Measurements from ENCODE around the gene PRDX2. TPM values are rescaled to one million over a fixed set of nuclear protein-coding genes. Genes with fewer than 3 reads are reported as not detected.
A peak's percentile ranks its signal among the peaks of the same experiment; 100 is the strongest.

Gene PRDX2
- total RNA-seq, 6 experiments from 2014 or later, result 214 to 269 (median 229) TPM

DNA sequence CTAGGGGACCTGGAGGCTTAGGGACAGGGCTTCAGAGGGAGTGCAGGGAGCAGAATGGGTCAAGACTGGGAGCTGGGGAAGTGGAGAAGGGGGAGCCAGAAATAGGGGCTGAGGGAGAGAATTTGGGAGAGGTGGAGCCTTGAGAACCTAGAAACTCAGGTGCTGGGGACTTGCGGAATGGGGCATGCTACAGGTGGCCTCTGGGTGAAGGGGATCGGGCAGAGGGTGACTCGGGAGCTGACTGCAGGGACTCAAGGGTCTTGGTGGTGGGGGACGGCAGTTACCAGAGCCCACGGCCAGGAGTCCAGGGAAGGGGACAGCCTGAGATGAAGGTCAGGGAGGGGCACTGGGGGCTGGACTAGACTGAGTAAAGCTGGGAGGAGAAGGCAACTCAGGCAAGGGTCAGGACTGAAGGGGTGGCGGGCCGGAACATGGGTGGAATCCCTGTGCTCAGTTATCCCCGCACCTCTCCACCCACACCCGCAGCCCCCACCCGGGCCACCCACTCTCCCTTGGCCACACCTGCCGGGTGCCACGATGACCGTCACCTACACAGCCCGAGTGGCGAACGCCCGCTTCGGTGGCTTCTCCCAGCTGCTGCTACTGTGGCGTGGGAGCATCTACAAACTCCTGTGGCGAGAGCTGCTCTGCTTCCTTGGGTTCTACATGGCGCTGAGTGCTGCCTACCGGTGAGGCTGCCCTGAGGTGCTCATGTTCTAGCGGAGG lies 49.4 kb downstream of the PRDX2 start:
- TF ChIP-seq, protein P1, sequence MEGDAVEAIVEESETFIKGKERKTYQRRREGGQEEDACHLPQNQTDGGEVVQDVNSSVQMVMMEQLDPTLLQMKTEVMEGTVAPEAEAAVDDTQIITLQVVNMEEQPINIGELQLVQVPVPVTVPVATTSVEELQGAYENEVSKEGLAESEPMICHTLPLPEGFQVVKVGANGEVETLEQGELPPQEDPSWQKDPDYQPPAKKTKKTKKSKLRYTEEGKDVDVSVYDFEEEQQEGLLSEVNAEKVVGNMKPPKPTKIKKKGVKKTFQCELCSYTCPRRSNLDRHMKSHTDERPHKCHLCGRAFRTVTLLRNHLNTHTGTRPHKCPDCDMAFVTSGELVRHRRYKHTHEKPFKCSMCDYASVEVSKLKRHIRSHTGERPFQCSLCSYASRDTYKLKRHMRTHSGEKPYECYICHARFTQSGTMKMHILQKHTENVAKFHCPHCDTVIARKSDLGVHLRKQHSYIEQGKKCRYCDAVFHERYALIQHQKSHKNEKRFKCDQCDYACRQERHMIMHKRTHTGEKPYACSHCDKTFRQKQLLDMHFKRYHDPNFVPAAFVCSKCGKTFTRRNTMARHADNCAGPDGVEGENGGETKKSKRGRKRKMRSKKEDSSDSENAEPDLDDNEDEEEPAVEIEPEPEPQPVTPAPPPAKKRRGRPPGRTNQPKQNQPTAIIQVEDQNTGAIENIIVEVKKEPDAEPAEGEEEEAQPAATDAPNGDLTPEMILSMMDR (IDR thresholded peaks at IDR 0.05), result no peak
- H3K4me3 Mint-ChIP-seq, result no peak overlapping the region
- H3K9me3 Mint-ChIP-seq, result no peaks in the 10 kb centered on the region
- DNase-seq, result no peak
- H3K4me1 Mint-ChIP-seq (ENCODE audit: low read depth), result 0 out of 2 replicates have a peak, but pooled peaks cover under 1% of the 10 kb centered on the region
- peaks cover 13% of the 10 kb centered on the region for H3K27me3 Mint-ChIP-seq (ENCODE audit: insufficient read depth)
- no peak overlapping the region for H3K27ac Mint-ChIP-seq
- peaks cover 12% of the 10 kb centered on the region for H3K36me3 Mint-ChIP-seq (ENCODE audit: low read depth)

DNA sequence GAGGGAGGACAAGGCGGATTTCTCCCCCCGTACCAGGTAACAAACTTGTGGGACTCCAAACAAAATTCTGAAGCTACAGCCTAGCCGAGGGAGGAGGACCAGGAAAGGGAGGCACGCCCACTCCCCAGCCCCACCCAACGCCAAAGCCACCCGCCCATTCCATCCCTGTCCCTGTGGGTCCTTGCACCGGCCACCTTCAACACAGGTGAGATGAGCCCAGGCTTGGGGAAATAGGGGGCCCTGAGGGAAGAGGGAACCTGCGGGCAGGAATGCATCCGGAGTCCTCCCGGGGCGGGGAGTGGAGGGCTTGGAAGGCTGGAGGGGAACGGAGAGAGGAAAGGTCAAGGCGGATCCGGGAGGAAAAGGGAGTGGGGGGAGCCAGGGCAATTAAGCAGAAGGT lies 50.0 kb downstream of the PRDX2 start, which contains the start of gene BEST2:
TSS of gene BEST2 (plus strand) at position 157 of the 400 bp plus-strand sequence. CDS start 802 bp downstream, outside the sequence.
- TF ChIP-seq, protein P1 (IDR thresholded peaks at IDR 0.05), result no peak
- DNase-seq, result no peak

DNA sequence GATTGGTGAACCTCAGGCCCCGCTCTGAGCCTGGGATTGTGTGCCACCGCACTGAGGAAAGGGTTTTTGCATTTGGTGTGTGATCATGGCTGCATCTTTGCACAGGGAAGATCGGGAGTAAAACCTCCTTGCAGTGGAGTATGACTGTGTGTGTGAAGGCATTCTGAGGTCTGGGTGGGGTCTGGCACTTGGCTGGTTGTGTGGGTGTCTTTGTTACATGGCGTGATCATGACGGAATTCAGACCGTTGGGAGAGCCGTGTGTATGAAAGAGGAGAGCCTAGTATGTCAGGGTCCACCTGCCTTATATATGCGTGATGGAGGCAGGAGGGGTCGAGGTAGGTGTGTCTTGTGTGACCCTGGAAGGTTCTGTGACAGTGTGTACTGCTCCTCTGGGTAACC lies 50.7 kb downstream of the PRDX2 start:
- DNase-seq, result no peak
- Mint-ChIP-seq H3K27me3 (ENCODE audit: insufficient read depth) (peaks cover 11% of the 10 kb centered on the region), H3K9me3 (no peaks in the 10 kb centered on the region), H3K4me3 (no peak overlapping the region), H3K27ac (no peak overlapping the region), H3K4me1 (ENCODE audit: low read depth) (no peaks in the 10 kb centered on the region), H3K36me3 (ENCODE audit: low read depth) (peaks cover 12% of the 10 kb centered on the region)
- TF ChIP-seq, protein P1 (IDR thresholded peaks at IDR 0.05), result no peak

More for the DNA sequence above, 50.0 kb downstream of the PRDX2 start, which contains the start of gene BEST2:
- H3K27ac Mint-ChIP-seq, result no peak within 1 kb of the TSS
- H3K36me3 Mint-ChIP-seq (ENCODE audit: low read depth), result peaks cover 12% of the 10 kb centered on the region
- H3K9me3 Mint-ChIP-seq, result no peaks in the 10 kb centered on the region
- H3K4me3 Mint-ChIP-seq, result no peak within 1 kb of the TSS
- no peaks in the 10 kb centered on the region for H3K4me1 Mint-ChIP-seq (ENCODE audit: low read depth)
- peaks cover 13% of the 10 kb centered on the region for H3K27me3 Mint-ChIP-seq (ENCODE audit: insufficient read depth)

DNA sequence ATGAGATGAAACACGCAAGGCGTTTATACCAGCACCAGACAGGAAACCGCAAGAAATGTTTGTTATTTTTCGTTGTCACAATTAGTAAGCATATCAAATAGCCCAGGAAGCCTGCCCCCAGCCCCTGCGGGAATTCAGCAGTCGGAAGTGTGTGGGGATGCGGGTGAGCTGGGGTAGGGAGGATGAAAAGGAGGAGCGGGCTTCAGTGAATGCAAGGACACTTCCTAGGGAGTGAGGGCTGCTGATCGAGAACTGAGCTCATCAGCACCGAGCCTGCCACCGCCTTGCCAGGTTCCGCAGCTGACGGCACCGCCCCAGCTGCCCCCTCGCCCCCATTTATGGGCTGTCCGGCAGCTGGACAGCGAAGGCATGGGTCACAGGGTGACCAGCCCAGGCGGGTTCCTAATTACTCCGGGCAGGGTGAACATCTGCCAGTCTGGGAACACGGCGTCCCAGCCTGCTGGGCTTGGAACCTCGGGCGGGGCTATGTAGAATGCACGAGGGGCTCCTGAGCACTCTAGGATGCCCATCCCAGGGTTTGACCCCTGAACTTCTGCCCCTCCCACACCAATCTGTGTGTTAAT lies 51.6 kb downstream of the PRDX2 start:
- Mint-ChIP-seq H3K9me3 (no peaks in the 10 kb centered on the region), H3K4me3 (no peak overlapping the region), H3K4me1 (ENCODE audit: low read depth) (no peaks in the 10 kb centered on the region), H3K27me3 (ENCODE audit: insufficient read depth) (peaks cover 11% of the 10 kb centered on the region), H3K27ac (no peak overlapping the region), H3K36me3 (ENCODE audit: low read depth) (peaks cover 17% of the 10 kb centered on the region)
- peak; percentile 6 for DNase-seq
- TF ChIP-seq, protein P1 (IDR thresholded peaks at IDR 0.05), result no peak

DNA sequence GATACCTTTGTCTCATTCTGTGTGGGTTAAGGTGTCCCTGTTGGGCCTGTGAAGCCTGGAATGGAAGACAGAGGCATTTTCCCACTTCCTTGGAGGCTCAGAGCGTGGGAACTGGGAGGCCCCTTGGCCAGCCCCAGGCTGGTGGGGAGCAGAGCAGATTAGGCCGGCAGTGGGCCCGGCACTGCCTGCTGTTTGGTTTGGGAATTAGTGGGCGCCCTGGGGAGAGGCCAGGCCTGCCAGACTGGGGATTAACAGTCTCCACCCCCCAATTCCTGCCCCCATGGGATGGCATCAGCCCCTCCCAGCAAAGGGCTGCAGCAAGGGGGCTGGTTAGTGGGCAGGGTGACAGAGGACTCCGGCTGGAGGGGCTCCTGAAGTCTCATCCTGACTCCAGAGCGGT lies 53.1 kb downstream of the PRDX2 start:
- DNase-seq, result no peak
- no peaks in the 10 kb centered on the region for H3K9me3 Mint-ChIP-seq
- H3K4me1 Mint-ChIP-seq (ENCODE audit: low read depth), result no peaks in the 10 kb centered on the region
- peaks cover 24% of the 10 kb centered on the region for H3K36me3 Mint-ChIP-seq (ENCODE audit: low read depth)
- H3K27ac Mint-ChIP-seq, result no peak overlapping the region
- TF ChIP-seq, protein P1 (IDR thresholded peaks at IDR 0.05), result no peak
- peaks cover 11% of the 10 kb centered on the region for H3K27me3 Mint-ChIP-seq (ENCODE audit: insufficient read depth)
- no peak overlapping the region for H3K4me3 Mint-ChIP-seq

Small RNAs within 50 kb of the gene (microRNA-seq; reads per million reads assigned to microRNA genes)
- not detected for gene MIR5684

Other genes with a start within 250 kb of the PRDX2 start
- gene ZNF490, start 191.0 kb downstream of the PRDX2 start, total RNA-seq (2021; fragmentation: NEBNext Ultra II Directional; extraction: Animal tissue kit (Norgen Biotek cat#: 25700)), result 1 to 10 TPM; 5.4 to 9.2 (median 7.8) TPM
- gene ZNF791, start 190.9 kb downstream of the PRDX2 start, total RNA-seq (2021; fragmentation: NEBNext Ultra II Directional; extraction: Animal tissue kit (Norgen Biotek cat#: 25700)), result 10 to 100 TPM; 18.3 to 21.9 (median 19.0) TPM
- gene MAN2B1, start 135.1 kb downstream of the PRDX2 start, total RNA-seq (2021; fragmentation: NEBNext Ultra II Directional; extraction: Animal tissue kit (Norgen Biotek cat#: 25700)), result 10 to 100 TPM; 49.9 to 69.9 (median 65.2) TPM
- gene WDR83, start 135.0 kb downstream of the PRDX2 start, total RNA-seq (2021; fragmentation: NEBNext Ultra II Directional; extraction: Animal tissue kit (Norgen Biotek cat#: 25700)), result 10 to 100 TPM in 3 of 6 experiments, 1 to 10 TPM in 3; 8.6 to 13.3 (median 9.9) TPM
- gene DHPS, start 119.9 kb downstream of the PRDX2 start, total RNA-seq (2021; fragmentation: NEBNext Ultra II Directional; extraction: Animal tissue kit (Norgen Biotek cat#: 25700)), result 10 to 100 TPM; 53.3 to 69.2 (median 59.6) TPM
- not detected for gene GNG14, start 113.8 kb downstream of the PRDX2 start, total RNA-seq (2021; fragmentation: NEBNext Ultra II Directional; extraction: Animal tissue kit (Norgen Biotek cat#: 25700))
- gene FBXW9, start 105.2 kb downstream of the PRDX2 start, total RNA-seq (2021; fragmentation: NEBNext Ultra II Directional; extraction: Animal tissue kit (Norgen Biotek cat#: 25700)), result 1 to 10 TPM; 4.5 to 7.1 (median 5.4) TPM
- gene TNPO2, start 77.9 kb downstream of the PRDX2 start, total RNA-seq (2021; fragmentation: NEBNext Ultra II Directional; extraction: Animal tissue kit (Norgen Biotek cat#: 25700)), result 10 to 100 TPM; 56.8 to 78.7 (median 66.0) TPM
- gene TRIR, start 67.1 kb downstream of the PRDX2 start, total RNA-seq (2021; fragmentation: NEBNext Ultra II Directional; extraction: Animal tissue kit (Norgen Biotek cat#: 25700)), result 100 to 1,000 TPM; 147 to 189 (median 176) TPM
- 100 to 1,000 TPM in 5 of 6 experiments, 10 to 100 TPM in 1; 97.0 to 116 (median 107) TPM for gene GET3, start 64.3 kb downstream of the PRDX2 start, total RNA-seq (2021; fragmentation: NEBNext Ultra II Directional; extraction: Animal tissue kit (Norgen Biotek cat#: 25700))
- gene BEST2, start 50.0 kb downstream of the PRDX2 start, total RNA-seq (2021; fragmentation: NEBNext Ultra II Directional; extraction: Animal tissue kit (Norgen Biotek cat#: 25700)), result not detected
- 10 to 100 TPM; 10.5 to 13.8 (median 11.5) TPM for gene HOOK2, start 26.2 kb downstream of the PRDX2 start, total RNA-seq (2021; fragmentation: NEBNext Ultra II Directional; extraction: Animal tissue kit (Norgen Biotek cat#: 25700))
- 10 to 100 TPM; 52.1 to 89.2 (median 83.8) TPM for gene JUNB, start 10.3 kb downstream of the PRDX2 start, total RNA-seq (2021; fragmentation: NEBNext Ultra II Directional; extraction: Animal tissue kit (Norgen Biotek cat#: 25700))
- 10 to 100 TPM; 14.1 to 30.3 (median 25.6) TPM for gene THSD8, start 269 bp upstream of the PRDX2 start, total RNA-seq (2021; fragmentation: NEBNext Ultra II Directional; extraction: Animal tissue kit (Norgen Biotek cat#: 25700))
- 10 to 100 TPM; 17.9 to 43.2 (median 37.7) TPM for gene RNASEH2A, start 4.8 kb upstream of the PRDX2 start, total RNA-seq (2021; fragmentation: NEBNext Ultra II Directional; extraction: Animal tissue kit (Norgen Biotek cat#: 25700))
- gene RTBDN, start 32.8 kb upstream of the PRDX2 start, total RNA-seq (2021; fragmentation: NEBNext Ultra II Directional; extraction: Animal tissue kit (Norgen Biotek cat#: 25700)), result not detected
- gene MAST1, start 36.7 kb upstream of the PRDX2 start, total RNA-seq (2021; fragmentation: NEBNext Ultra II Directional; extraction: Animal tissue kit (Norgen Biotek cat#: 25700)), result under 1 TPM in 3 of 6 experiments, not detected in 3; 0.09 to 0.34 (median 0.26) TPM
- 10 to 100 TPM; 26.0 to 33.5 (median 28.4) TPM for gene DNASE2, start 79.6 kb upstream of the PRDX2 start, total RNA-seq (2021; fragmentation: NEBNext Ultra II Directional; extraction: Animal tissue kit (Norgen Biotek cat#: 25700))
- gene KLF1, start 85.4 kb upstream of the PRDX2 start, total RNA-seq (2021; fragmentation: NEBNext Ultra II Directional; extraction: Animal tissue kit (Norgen Biotek cat#: 25700)), result not detected
- 10 to 100 TPM; 20.6 to 24.6 (median 21.1) TPM for gene GCDH, start 89.4 kb upstream of the PRDX2 start, total RNA-seq (2021; fragmentation: NEBNext Ultra II Directional; extraction: Animal tissue kit (Norgen Biotek cat#: 25700))
- 1 to 10 TPM in 3 of 6 experiments, under 1 TPM in 3; 0.28 to 1.7 (median 0.91) TPM for gene SYCE2, start 117.5 kb upstream of the PRDX2 start, total RNA-seq (2021; fragmentation: NEBNext Ultra II Directional; extraction: Animal tissue kit (Norgen Biotek cat#: 25700))
- 100 to 1,000 TPM in 1 of 6 experiments, 10 to 100 TPM in 5; 87.8 to 101 (median 90.4) TPM for gene FARSA, start 131.9 kb upstream of the PRDX2 start, total RNA-seq (2021; fragmentation: NEBNext Ultra II Directional; extraction: Animal tissue kit (Norgen Biotek cat#: 25700))
- gene CALR, start 136.8 kb upstream of the PRDX2 start, total RNA-seq (2021; fragmentation: NEBNext Ultra II Directional; extraction: Animal tissue kit (Norgen Biotek cat#: 25700)), result 1,000 to 10,000 TPM; 1,716 to 2,461 (median 2,371) TPM
- gene RAD23A, start 144.1 kb upstream of the PRDX2 start, total RNA-seq (2021; fragmentation: NEBNext Ultra II Directional; extraction: Animal tissue kit (Norgen Biotek cat#: 25700)), result 100 to 1,000 TPM; 108 to 140 (median 129) TPM
- gene GADD45GIP1, start 155.4 kb upstream of the PRDX2 start, total RNA-seq (2021; fragmentation: NEBNext Ultra II Directional; extraction: Animal tissue kit (Norgen Biotek cat#: 25700)), result 10 to 100 TPM; 34.3 to 54.3 (median 46.9) TPM
- gene DAND5, start 167.8 kb upstream of the PRDX2 start, total RNA-seq (2021; fragmentation: NEBNext Ultra II Directional; extraction: Animal tissue kit (Norgen Biotek cat#: 25700)), result not detected
- gene NFIX, start 193.7 kb upstream of the PRDX2 start, total RNA-seq (2021; fragmentation: NEBNext Ultra II Directional; extraction: Animal tissue kit (Norgen Biotek cat#: 25700)), result 100 to 1,000 TPM; 129 to 161 (median 142) TPM